HCT116 (cell line): ENCODE results near the gene PLAAT2. TPM values are rescaled to one million over a fixed set of nuclear protein-coding genes. Genes with fewer than 3 reads are reported as not detected.
"Not testable (repeated sequence)": the region's sequence is repeated elsewhere in the genome, so short reads cannot be mapped to it uniquely, and the experiment has no call there.

ENCODE experiments used
- ATAC-seq: fragments of 200-7000 bp; cut with Tn5 transposase; 2 replicates; pipeline ENCODE4 v1.9.1; 2020; ENCODE audit warnings: mild to moderate bottlenecking, moderate library complexity
- BruUV-seq: library from RNA; stranded (reverse); fragments of 400-500 nt; replicated peaks from 2 replicates; lab custom pipeline; 2021; lab: Mats Ljungman, UMichigan
- CTCF ChIA-PET: fragments of 300-600 bp; sonication (Branson Sonifier 250); formaldehyde crosslinking; loops from one replicate; lab custom pipeline; 2021; ENCODE audit warnings: antibody characterized with exemption; lab: Charles Lee
- POLR2A ChIA-PET: fragments of 300-600, 350-600 bp; sonication (Branson Sonifier 250); formaldehyde crosslinking; loops from one replicate; lab custom pipeline; 2021; ENCODE audit warnings: antibody characterized with exemption; lab: Charles Lee
- RAD21 ChIA-PET, 2 experiments: fragments of 300-600 bp; sonication (Branson Sonifier 250); formaldehyde crosslinking; loops; one replicate each; lab custom pipeline; 2023; ENCODE audit warnings: low total read pairs in 2 of 2; ENCODE audit not compliant: uncharacterized antibody in 2 of 2, unreplicated experiment in 2 of 2, low non-redundant PET in 1 of 2; lab: Charles Lee
- DNase-seq: peaks from one replicate; pipeline ENCODE4 v3.0.0-alpha.2; 2010; ENCODE audit warnings: low read depth, low spot score
- H2AFZ ChIP-seq: fragments of 200-600 bp; shearing (Covaris generic), sonication (generic); 2 replicates; pipeline ENCODE4 v1.6.1; 2017; ENCODE audit warnings: low read depth, mixed run types, mixed read lengths, antibody characterized with exemption, low read length; ENCODE audit not compliant: poor library complexity, severe bottlenecking
- H3K27ac ChIP-seq: 2 replicates; pipeline ENCODE4 v1.5.1; 2012; ENCODE audit warnings: low read depth, low read length
- H3K27me3 ChIP-seq: fragments of 200-600 bp; sonication (generic); 2 replicates; pipeline ENCODE4 v1.6.1; 2016; ENCODE audit warnings: mixed run types, low read length, mixed read lengths; ENCODE audit not compliant: insufficient read depth
- H3K36me3 ChIP-seq, 2 experiments: fragments of 200-500 bp in 1 of 2; fragments of 200-600 bp in 1 of 2; sonication (Bioruptor generic) in 1 of 2; sonication (generic) in 1 of 2; 2 replicates each; pipeline versions ENCODE4 v1.5.1 to v1.6.1; 2014 to 2016; ENCODE audit warnings: low read length in 2 of 2, inconsistent platforms in 1 of 2, mixed read lengths in 1 of 2, mixed run types in 1 of 2; ENCODE audit not compliant: insufficient read depth in 2 of 2, control insufficient read depth in 1 of 2
- H3K4me1 ChIP-seq, 2 experiments: fragments of 200-600 bp in 1 of 2; sonication (generic) in 1 of 2; 2 replicates each; pipeline versions ENCODE4 v1.5.1 to v1.6.1; 2012 to 2017; ENCODE audit warnings: low read length in 2 of 2, inconsistent platforms in 1 of 2, mild to moderate bottlenecking in 1 of 2, mixed read lengths in 1 of 2, mixed run types in 1 of 2, moderate library complexity in 1 of 2; ENCODE audit not compliant: insufficient read depth in 2 of 2, control insufficient read depth in 1 of 2
- H3K4me2 ChIP-seq: fragments of 200-600 bp; sonication (generic); 2 replicates; pipeline ENCODE4 v1.6.1; 2017; ENCODE audit warnings: mixed run types, low read length, mixed read lengths
- H3K4me3 ChIP-seq, 2 experiments: fragments of 200-600 bp in 1 of 2; sonication (generic) in 1 of 2; replicated peaks in 1 of 2; 2 replicates each; pipeline ENCODE4 v1.5.1; 2011 to 2016; ENCODE audit warnings: low read length in 2 of 2, control low read depth in 1 of 2, low read depth in 1 of 2, mild to moderate bottlenecking in 1 of 2, mixed read lengths in 1 of 2, mixed run types in 1 of 2
- H3K79me2 ChIP-seq: fragments of 200-600 bp; sonication (generic); 2 replicates; pipeline ENCODE4 v1.6.1; 2017; ENCODE audit warnings: mild to moderate bottlenecking, mixed run types, low read length, moderate library complexity, mixed read lengths; ENCODE audit not compliant: insufficient read depth
- H3K9ac ChIP-seq: fragments of 200-600 bp; sonication (generic); 2 replicates; pipeline ENCODE4 v1.6.1; 2016; ENCODE audit warnings: low read length, mixed read lengths
- H3K9me2 ChIP-seq: fragments of 200-600 bp; sonication (generic), shearing (Covaris generic); 2 replicates; pipeline ENCODE4 v1.6.1; 2017; ENCODE audit warnings: mixed run types, mild to moderate bottlenecking, moderate library complexity; ENCODE audit not compliant: insufficient read depth
- H3K9me3 ChIP-seq, 2 experiments: fragments of 200-500 bp in 1 of 2; fragments of 200-600 bp in 1 of 2; sonication (Bioruptor generic) in 1 of 2; sonication (generic) in 1 of 2; 2 replicates each; pipeline ENCODE4 v1.6.1; 2014 to 2017; ENCODE audit warnings: low read length in 2 of 2, mixed read lengths in 2 of 2, inconsistent platforms in 1 of 2, low read depth in 1 of 2, mild to moderate bottlenecking in 1 of 2, mixed run types in 1 of 2, moderate library complexity in 1 of 2; ENCODE audit not compliant: control insufficient read depth in 1 of 2, insufficient read depth in 1 of 2
- H4K20me1 ChIP-seq: fragments of 200-600 bp; sonication (generic), shearing (Covaris generic); 2 replicates; pipeline ENCODE4 v1.6.1; 2017; ENCODE audit warnings: mixed run types, mild to moderate bottlenecking, moderate library complexity; ENCODE audit not compliant: insufficient read depth
- ATF3 ChIP-seq: IDR thresholded peaks from 2 replicates; pipeline ENCODE4 v1.6.1; 2012
- CBX3 ChIP-seq: IDR thresholded peaks from 2 replicates; pipeline ENCODE4 v1.6.1; 2012; ENCODE audit warnings: low read depth
- EGR1 ChIP-seq: IDR thresholded peaks from 2 replicates; pipeline ENCODE4 v1.6.1; 2012; ENCODE audit warnings: low read depth
- EZH2 ChIP-seq: fragments of 200-600 bp; sonication (generic); IDR thresholded peaks from 2 replicates; pipeline ENCODE4 v1.6.1; 2017; ENCODE audit warnings: antibody characterized with exemption, mixed run types
- JUND ChIP-seq: IDR thresholded peaks from 2 replicates; pipeline ENCODE4 v1.6.1; 2012
- POLR2A ChIP-seq: IDR thresholded peaks from 2 replicates; pipeline ENCODE4 v1.7.0; 2011; ENCODE audit warnings: borderline replicate concordance; ENCODE audit not compliant: insufficient read depth, insufficient read length; ENCODE audit errors: extremely low read depth
- POLR2AphosphoS5 ChIP-seq: IDR thresholded peaks from 2 replicates; pipeline ENCODE4 v1.6.1; 2011; ENCODE audit warnings: mild to moderate bottlenecking, low read depth, low read length, moderate library complexity
- REST ChIP-seq: IDR thresholded peaks from 2 replicates; pipeline ENCODE4 v1.6.1; 2012; ENCODE audit warnings: low read depth
- intact Hi-C: fragments of 100-400 bp; cut with micrococcal nuclease; formaldehyde crosslinking; loops from 2 replicates; pipeline ENCODE4 v1.10.0; 2022
- total RNA-seq: library from RNA; stranded (reverse); gene quantifications from one replicate; pipeline ENCODE4 v1.2.1, GENCODE V29; 2021; ENCODE audit not compliant: unreplicated experiment

The PLAAT2 gene
- total RNA-seq, 1 experiment from 2014 or later = not detected

GRCh38 chr11:63532117-63532516 lies 31.1 kb downstream of the PLAAT2 start:
- H3K9ac ChIP-seq = no peak overlapping the region
- CTCF ChIA-PET = no interaction called here
- TF ChIP-seq POLR2AphosphoS5 (no peak), EZH2 (no peak), EGR1 (no peak), POLR2A (no peak), CBX3 (no peak), REST (no peak), JUND (no peak), ATF3 (no peak)
- DNase-seq (no peak), ATAC-seq (no peak)
- H3K27me3 ChIP-seq = no peaks in the 10 kb centered on the region; the same call in 1 of the 2 replicates
- intact Hi-C loops = no loop called here
- H3K9me2 ChIP-seq = no peaks in the 10 kb centered on the region
- H3K36me3 ChIP-seq = no peaks in the 10 kb centered on the region
- no peak overlapping the region for H3K4me2 ChIP-seq
- POLR2A ChIA-PET = no interaction called here
- no peaks in the 10 kb centered on the region for H4K20me1 ChIP-seq
- RAD21 ChIA-PET = no interaction called here
- no peak overlapping the region for H3K27ac ChIP-seq
- H3K9me3 ChIP-seq = no peaks in the 10 kb centered on the region
- no peak overlapping the region for H2AFZ ChIP-seq
- no peak overlapping the region for H3K4me3 ChIP-seq
- peaks cover 0 to 8% of the 10 kb centered on the region in 2 experiments; a peak in 2 of 4 replicates for H3K4me1 ChIP-seq
- H3K79me2 ChIP-seq = no peaks in the 10 kb centered on the region
- BruUV-seq = no TSS peak

GRCh38 chr11:63531074-63531792 lies 31.9 kb downstream of the PLAAT2 start:
- H3K36me3 ChIP-seq, H3K9ac ChIP-seq, H3K9me3 ChIP-seq, H3K27me3 ChIP-seq, H2AFZ ChIP-seq, intact Hi-C loops, H3K27ac ChIP-seq, H3K4me3 ChIP-seq, CTCF ChIA-PET, H4K20me1 ChIP-seq, RAD21 ChIA-PET, POLR2A ChIA-PET, H3K4me1 ChIP-seq, H3K79me2 ChIP-seq, BruUV-seq, H3K9me2 ChIP-seq: not testable (repeated sequence)
- peak overlapping the region; percentile 52 for H3K4me2 ChIP-seq
- DNase-seq (peak; percentile 0), ATAC-seq (peak; percentile 70)
